HG03139 (cell line): ENCODE measurements around the gene MALT1.
"Not testable (repeated sequence)": the region's sequence is repeated elsewhere in the genome, so short reads cannot be mapped to it uniquely, and the experiment has no call there.

ENCODE experiments used
- ATAC-seq: cut with Tn5 transposase; IDR thresholded peaks from one replicate; pipeline ENCODE4 v1.9.1; 2021; ENCODE audit not compliant: unreplicated experiment

The MALT1 gene

GRCh38 chr18:58653144-58653722 is 18.0 kb upstream of the MALT1 start:
- ATAC-seq, result not testable (repeated sequence)

- ATAC-seq, result no peak
These were observed 17.3 kb upstream of the MALT1 start for GRCh38 chr18:58653814-58654509.

GRCh38 chr18:58654896-58655614 is 16.2 kb upstream of the MALT1 start:
- no peak for ATAC-seq

- no peak for ATAC-seq
These were observed 14.2 kb upstream of the MALT1 start for GRCh38 chr18:58657081-58657480.

- no peak for ATAC-seq
These were observed 13.8 kb upstream of the MALT1 start for GRCh38 chr18:58657494-58657893.

- ATAC-seq, result no peak
These were observed 11.6 kb upstream of the MALT1 start for GRCh38 chr18:58659691-58660090.

GRCh38 chr18:58660915-58661314 is 10.3 kb upstream of the MALT1 start:
- ATAC-seq, result no peak

GRCh38 chr18:58661423-58661822 is 9.8 kb upstream of the MALT1 start:
- ATAC-seq, result no peak

- no peak for ATAC-seq
These were observed 9.1 kb upstream of the MALT1 start for GRCh38 chr18:58662118-58662517.

GRCh38 chr18:58666176-58666575 is 5.1 kb upstream of the MALT1 start:
- ATAC-seq, result no peak

- no peak for ATAC-seq
These were observed 3.1 kb upstream of the MALT1 start for GRCh38 chr18:58668211-58668610.

- ATAC-seq, result no peak
These were observed 2.4 kb upstream of the MALT1 start for GRCh38 chr18:58668897-58669296.

- no peak for ATAC-seq
These were observed 1.4 kb upstream of the MALT1 start for GRCh38 chr18:58669731-58670378.

- ATAC-seq, result no peak
These were observed 708 bp upstream of the MALT1 start for GRCh38 chr18:58670404-58671110.

GRCh38 chr18:58671632-58672564 is 633 bp downstream of the MALT1 start:
- ATAC-seq, result peak; percentile 24

- ATAC-seq, result no peak
These were observed 2.9 kb downstream of the MALT1 start for GRCh38 chr18:58674159-58674558.

GRCh38 chr18:58674863-58675472 is 3.7 kb downstream of the MALT1 start:
- ATAC-seq, result no peak

GRCh38 chr18:58676270-58676669 is 5.0 kb downstream of the MALT1 start:
- no peak for ATAC-seq

GRCh38 chr18:58682429-58683069 is 11.3 kb downstream of the MALT1 start:
- ATAC-seq, result no peak
